ENCODE results near the gene ILF2.

- TF ChIP-seq POLR2A (IDR thresholded peaks at IDR 0.05) (no peak), CTCF (IDR thresholded peaks at IDR 0.05) (no peak)
Observed at GRCh38 chr1:153636312-153636711, 34.5 kb downstream of the ILF2 start.

All from thyroid gland (tissue), 4 donors.